ACC112 (cell line): Measurements from ENCODE around the gene FEV.

Source experiments
- H2AFZ ChIP-seq: fragments of 200-600 bp; sonication (generic); one replicate; pipeline ENCODE4 v1.6.0; 2017; ENCODE audit warnings: antibody characterized with exemption, low read length; ENCODE audit not compliant: unreplicated experiment
- H3K27ac ChIP-seq: fragments of 200-600 bp; sonication (generic); 2 replicates; pipeline ENCODE4 v1.5.1; 2014; ENCODE audit warnings: low read depth, mild to moderate bottlenecking, antibody characterized with exemption, low read length, moderate library complexity
- H3K27me3 ChIP-seq: fragments of 200-600 bp; sonication (generic); 2 replicates; pipeline ENCODE4 v1.6.1; 2014; ENCODE audit warnings: mild to moderate bottlenecking, antibody characterized with exemption, low read length, moderate library complexity, mixed read lengths; ENCODE audit not compliant: insufficient read depth
- H3K36me3 ChIP-seq: fragments of 200-600 bp; sonication (generic); 2 replicates; pipeline ENCODE4 v1.6.1; 2016; ENCODE audit warnings: mild to moderate bottlenecking, antibody characterized with exemption, low read length, moderate library complexity, mixed read lengths; ENCODE audit not compliant: insufficient read depth
- H3K4me1 ChIP-seq: fragments of 200-600 bp; sonication (generic); one replicate; pipeline ENCODE4 v1.6.1; 2016; ENCODE audit warnings: low read length, mixed read lengths; ENCODE audit not compliant: insufficient read depth, unreplicated experiment, control insufficient read depth
- H3K4me3 ChIP-seq: fragments of 200-600 bp; sonication (generic); 2 replicates; pipeline ENCODE4 v1.5.1; 2014; ENCODE audit warnings: mild to moderate bottlenecking, low read depth, low read length
- H3K79me2 ChIP-seq: fragments of 200-600 bp; sonication (generic); one replicate; pipeline ENCODE4 v1.6.0; 2016; ENCODE audit warnings: low read length; ENCODE audit not compliant: control insufficient read depth, unreplicated experiment, insufficient read depth

Gene FEV

GRCh38 chr2:219025637-219026585, 40.9 kb upstream of the FEV start:
- Histone ChIP-seq H3K79me2 (no peaks in the 10 kb centered on the region), H3K27ac (no peak overlapping the region), H3K4me1 (no peaks in the 10 kb centered on the region), H3K4me3 (no peak overlapping the region), H2AFZ (no peak overlapping the region), H3K27me3 (peaks cover 20% of the 10 kb centered on the region), H3K36me3 (no peaks in the 10 kb centered on the region)

DNA sequence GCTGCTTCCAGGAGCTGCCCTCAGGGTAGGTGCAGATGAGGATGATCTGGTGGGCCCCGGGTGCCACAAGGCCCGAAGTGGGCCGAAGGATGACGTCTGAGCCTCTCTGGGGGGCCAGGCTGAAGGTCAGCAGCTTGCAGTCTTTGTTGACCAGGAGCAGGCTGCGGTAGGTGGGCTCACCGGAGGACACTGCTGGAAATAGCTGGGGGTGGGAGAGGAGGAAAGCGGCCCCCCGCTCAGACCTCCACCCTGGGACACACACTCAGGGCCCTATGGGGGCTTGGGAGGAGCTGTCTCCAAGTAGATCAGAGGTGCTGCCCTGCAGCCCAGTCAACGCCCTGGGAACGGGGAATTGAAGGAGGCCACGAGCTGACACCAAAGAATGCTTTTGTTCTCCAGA, 39.1 kb upstream of the FEV start:
- no peak overlapping the region for H3K4me3 ChIP-seq
- no peak overlapping the region for H2AFZ ChIP-seq
- H3K4me1 ChIP-seq = no peaks in the 10 kb centered on the region
- peaks cover 18% of the 10 kb centered on the region for H3K27me3 ChIP-seq
- no peaks in the 10 kb centered on the region for H3K36me3 ChIP-seq
- no peak overlapping the region for H3K27ac ChIP-seq
- no peaks in the 10 kb centered on the region for H3K79me2 ChIP-seq

DNA sequence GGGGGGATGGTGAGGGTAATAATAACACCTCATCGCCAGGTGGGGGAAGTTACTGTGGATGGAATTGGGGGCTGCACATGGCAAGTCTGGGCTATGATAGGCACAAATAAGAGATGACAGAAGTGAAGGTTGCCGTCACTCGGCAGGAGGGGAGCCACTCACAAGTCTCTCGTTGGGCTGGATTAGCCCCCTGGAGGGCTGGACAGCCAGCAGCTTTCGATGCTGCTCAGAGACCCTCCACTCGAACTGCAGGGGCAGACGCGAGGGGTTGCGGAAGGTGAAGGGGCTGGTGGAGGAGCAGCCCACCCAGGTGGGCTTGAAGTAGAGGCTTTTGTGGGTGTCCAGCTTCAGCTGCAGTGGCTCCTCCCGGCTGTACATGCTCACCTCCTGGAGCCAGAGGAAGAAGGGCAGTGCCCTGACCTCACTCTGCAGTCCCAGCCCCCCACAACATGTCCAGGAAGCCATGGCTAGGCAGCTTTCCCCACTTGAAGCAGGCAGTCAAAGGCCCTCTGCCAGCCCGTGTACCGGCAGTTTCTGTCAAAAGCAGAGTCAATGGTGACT, 38.1 kb upstream of the FEV start:
- Histone ChIP-seq H3K27me3 (peaks cover 22% of the 10 kb centered on the region), H3K79me2 (no peaks in the 10 kb centered on the region), H3K36me3 (no peaks in the 10 kb centered on the region)

GRCh38 chr2:219022616-219023015, 37.6 kb upstream of the FEV start:
- no peaks in the 10 kb centered on the region for H3K79me2 ChIP-seq
- no peak overlapping the region for H2AFZ ChIP-seq
- H3K27ac ChIP-seq = no peak overlapping the region
- peaks cover 27% of the 10 kb centered on the region for H3K27me3 ChIP-seq
- H3K4me1 ChIP-seq = no peaks in the 10 kb centered on the region
- no peak overlapping the region for H3K4me3 ChIP-seq
- no peaks in the 10 kb centered on the region for H3K36me3 ChIP-seq

More for the DNA sequence above, 38.1 kb upstream of the FEV start:
- Histone ChIP-seq H3K27ac (no peak overlapping the region), H3K4me1 (no peaks in the 10 kb centered on the region), H3K4me3 (no peak overlapping the region), H2AFZ (no peak overlapping the region)

DNA sequence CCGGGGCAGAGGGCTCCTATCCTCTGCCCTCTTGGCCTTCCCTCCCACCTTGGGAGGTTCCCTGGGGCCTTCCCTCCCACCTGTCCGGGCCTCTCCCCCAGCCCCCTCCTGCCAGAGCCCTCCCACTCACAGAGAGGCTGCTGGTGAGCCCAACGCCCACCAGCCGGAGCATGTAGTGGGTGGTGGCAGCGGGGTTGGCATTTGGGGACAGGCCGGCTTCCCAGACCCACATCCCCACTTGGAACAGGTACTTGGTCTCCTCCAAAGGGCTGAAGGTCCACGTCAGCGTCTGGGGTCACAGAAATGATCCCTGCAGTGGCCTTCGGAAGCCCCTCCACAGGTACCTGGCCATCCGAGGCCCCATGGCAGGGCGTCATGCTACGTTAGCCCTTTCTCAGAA, 37.1 kb upstream of the FEV start:
- Histone ChIP-seq H3K79me2 (no peaks in the 10 kb centered on the region), H3K27me3 (peaks cover 29% of the 10 kb centered on the region)

GRCh38 chr2:219021591-219021990, 36.6 kb upstream of the FEV start:
- H3K4me1 ChIP-seq = no peaks in the 10 kb centered on the region
- H3K79me2 ChIP-seq = no peaks in the 10 kb centered on the region

More for the DNA sequence above, 37.1 kb upstream of the FEV start:
- Histone ChIP-seq H3K27ac (no peak overlapping the region), H3K36me3 (no peaks in the 10 kb centered on the region), H2AFZ (no peak overlapping the region), H3K4me3 (no peak overlapping the region), H3K4me1 (no peaks in the 10 kb centered on the region)

GRCh38 chr2:219020604-219021365, 35.8 kb upstream of the FEV start:
- Histone ChIP-seq H3K4me3 (no peak overlapping the region), H3K27me3 (peaks cover 35% of the 10 kb centered on the region), H3K27ac (no peak overlapping the region), H3K36me3 (no peaks in the 10 kb centered on the region), H2AFZ (no peak overlapping the region), H3K4me1 (no peaks in the 10 kb centered on the region), H3K79me2 (no peaks in the 10 kb centered on the region)

More at GRCh38 chr2:219021591-219021990, 36.6 kb upstream of the FEV start:
- H3K4me3 ChIP-seq = no peak overlapping the region
- peaks cover 34% of the 10 kb centered on the region for H3K27me3 ChIP-seq
- no peak overlapping the region for H3K27ac ChIP-seq
- H2AFZ ChIP-seq = no peak overlapping the region
- no peaks in the 10 kb centered on the region for H3K36me3 ChIP-seq

- Histone ChIP-seq H3K4me3 (no peak overlapping the region), H3K27ac (no peak overlapping the region), H3K4me1 (no peaks in the 10 kb centered on the region), H3K79me2 (no peaks in the 10 kb centered on the region), H2AFZ (no peak overlapping the region), H3K36me3 (no peaks in the 10 kb centered on the region), H3K27me3 (peaks cover 32% of the 10 kb centered on the region)
Observed at GRCh38 chr2:219019436-219019835, 34.5 kb upstream of the FEV start.

GRCh38 chr2:219018726-219019125, 33.7 kb upstream of the FEV start:
- no peaks in the 10 kb centered on the region for H3K79me2 ChIP-seq
- H3K27ac ChIP-seq = no peak overlapping the region
- no peak overlapping the region for H3K4me3 ChIP-seq
- H2AFZ ChIP-seq = no peak overlapping the region
- no peaks in the 10 kb centered on the region for H3K36me3 ChIP-seq
- peaks cover 35% of the 10 kb centered on the region for H3K27me3 ChIP-seq
- H3K4me1 ChIP-seq = no peaks in the 10 kb centered on the region

GRCh38 chr2:219018286-219018685, 33.3 kb upstream of the FEV start:
- no peak overlapping the region for H3K27ac ChIP-seq
- H3K36me3 ChIP-seq = no peaks in the 10 kb centered on the region
- H3K4me1 ChIP-seq = no peaks in the 10 kb centered on the region
- H3K27me3 ChIP-seq = peaks cover 36% of the 10 kb centered on the region
- H3K79me2 ChIP-seq = no peaks in the 10 kb centered on the region
- no peak overlapping the region for H3K4me3 ChIP-seq
- no peak overlapping the region for H2AFZ ChIP-seq
